ENCODE data around the gene PDS5A. TPM values are rescaled to one million over a fixed set of nuclear protein-coding genes. Genes with fewer than 3 reads are reported as not detected.
"Not testable (repeated sequence)": the region's sequence is repeated elsewhere in the genome, so short reads cannot be mapped to it uniquely, and the experiment has no call there.

PDS5A gene
- total RNA-seq, 1 donor from 2014 or later: 33.1 TPM

GRCh38 chr4:39808231-39808749, 169.4 kb downstream of the PDS5A start:
- DNase-seq (ENCODE audit: low spot score): no peak
- intact Hi-C loops (cut with DNase I): no loop called here

- DNase-seq (ENCODE audit: low spot score): no peak
- intact Hi-C loops (cut with DNase I): no loop called here
These were observed 175.7 kb downstream of the PDS5A start for GRCh38 chr4:39802005-39802404.

GRCh38 chr4:39792976-39793375, 184.7 kb downstream of the PDS5A start:
- DNase-seq (ENCODE audit: low spot score): not testable (repeated sequence)

GRCh38 chr4:39792529-39792928, 185.2 kb downstream of the PDS5A start:
- DNase-seq (ENCODE audit: low spot score): no peak
- intact Hi-C loops (cut with DNase I): no loop called here

More at GRCh38 chr4:39792976-39793375, 184.7 kb downstream of the PDS5A start:
- intact Hi-C loops (cut with DNase I): not testable (repeated sequence)

- intact Hi-C loops (cut with DNase I): no loop called here
- no peak for DNase-seq (ENCODE audit: low spot score)
These were observed 185.6 kb downstream of the PDS5A start for GRCh38 chr4:39792128-39792527.

- intact Hi-C loops (cut with DNase I): no loop called here
- DNase-seq (ENCODE audit: low spot score): no peak
These were observed 190.9 kb downstream of the PDS5A start for GRCh38 chr4:39786838-39787237.

GRCh38 chr4:39785083-39785482, 192.6 kb downstream of the PDS5A start:
- no peak for DNase-seq (ENCODE audit: low spot score)

GRCh38 chr4:39781988-39782387, 195.7 kb downstream of the PDS5A start:
- intact Hi-C loops (cut with DNase I); DNase-seq (ENCODE audit: low spot score): not testable (repeated sequence)

More at GRCh38 chr4:39785083-39785482, 192.6 kb downstream of the PDS5A start:
- intact Hi-C loops (cut with DNase I): no loop called here

Other genes starting within 250 kb of the PDS5A start
- 5.2 TPM for gene N4BP2, start 78.9 kb upstream of the PDS5A start, total RNA-seq
- gene RHOH, start 219.1 kb upstream of the PDS5A start, total RNA-seq: 0.78 TPM